Central memory CD8-positive, alpha-beta T cell (primary cell): Measurements from ENCODE around the gene PLEKHH3.
"Not testable (repeated sequence)": the region's sequence is repeated elsewhere in the genome, so short reads cannot be mapped to it uniquely, and the experiment has no call there.

Source experiments
- ATAC-seq: fragments of 150-1000 bp; cut with Tn5 transposase; replicated peaks from 2 replicates; pipeline ENCODE4 v1.10.0; 2022; ENCODE audit warnings: mild to moderate bottlenecking, moderate FRiP score, moderate number of reproducible peaks; ENCODE audit not compliant: poor library complexity, severe bottlenecking; ENCODE audit errors: extremely low read depth
- DNase-seq, 2 donors: peaks; one replicate each; pipeline ENCODE4 v3.0.0; 2021; ENCODE audit warnings: low spot score in 2 of 2
- H3K27ac Mint-ChIP-seq: one replicate; pipeline ENCODE4 v1.8.0; 2022; ENCODE audit warnings: low read depth, mild to moderate bottlenecking, moderate library complexity, mixed read lengths
- H3K27me3 Mint-ChIP-seq: one replicate; pipeline ENCODE4 v1.8.0; 2022; ENCODE audit warnings: mixed read lengths
- H3K36me3 Mint-ChIP-seq: one replicate; pipeline ENCODE4 v1.8.0; 2022; ENCODE audit warnings: mild to moderate bottlenecking, moderate library complexity, mixed read lengths; ENCODE audit not compliant: insufficient read depth
- H3K4me1 Mint-ChIP-seq: one replicate; pipeline ENCODE4 v1.8.0; 2022; ENCODE audit warnings: mixed read lengths
- H3K4me3 Mint-ChIP-seq: one replicate; pipeline ENCODE4 v1.8.0; 2022; ENCODE audit warnings: mild to moderate bottlenecking, moderate library complexity, mixed read lengths
- H3K9me3 Mint-ChIP-seq: one replicate; pipeline ENCODE4 v1.8.0; 2022; ENCODE audit warnings: mixed read lengths

Gene PLEKHH3

DNA sequence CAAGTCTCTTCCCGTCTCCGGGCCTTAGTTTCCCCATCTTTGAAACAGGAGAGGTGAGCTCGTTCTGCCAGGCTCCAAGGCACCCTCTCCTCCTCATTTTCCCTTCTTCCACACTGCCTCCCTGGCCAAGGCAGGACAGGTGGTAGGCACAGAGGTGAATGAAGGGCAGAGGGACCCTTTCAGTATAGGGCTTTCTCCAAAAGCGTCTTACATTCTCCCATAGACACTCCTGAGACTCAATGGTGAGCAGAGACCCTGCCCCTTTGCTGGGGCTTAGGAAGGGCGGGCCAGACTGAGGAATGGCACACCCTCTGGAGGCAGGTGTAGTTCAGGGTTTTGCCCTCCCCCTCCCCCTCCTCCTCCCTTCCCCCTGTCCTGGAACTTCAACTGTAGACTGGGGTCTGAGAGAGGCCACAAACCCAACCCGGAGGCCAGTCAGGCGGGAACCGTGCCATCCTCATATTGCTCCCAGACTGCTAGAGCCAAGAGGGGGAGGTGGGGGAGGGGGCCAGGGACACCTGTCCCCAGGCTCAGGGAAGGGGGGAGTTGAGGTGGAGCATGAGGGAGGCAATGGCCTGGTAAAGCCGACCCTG lies 1.9 kb downstream of the PLEKHH3 start:
- no peak for ATAC-seq
- H3K27ac Mint-ChIP-seq = no peak overlapping the region
- H3K27me3 Mint-ChIP-seq = peaks cover 39% of the 10 kb centered on the region
- peaks cover 50% of the 10 kb centered on the region for H3K4me1 Mint-ChIP-seq
- no peaks in the 10 kb centered on the region for H3K9me3 Mint-ChIP-seq
- no peak for DNase-seq
- peak overlapping the region; percentile 57 for H3K4me3 Mint-ChIP-seq
- H3K36me3 Mint-ChIP-seq = peaks cover 11% of the 10 kb centered on the region

DNA sequence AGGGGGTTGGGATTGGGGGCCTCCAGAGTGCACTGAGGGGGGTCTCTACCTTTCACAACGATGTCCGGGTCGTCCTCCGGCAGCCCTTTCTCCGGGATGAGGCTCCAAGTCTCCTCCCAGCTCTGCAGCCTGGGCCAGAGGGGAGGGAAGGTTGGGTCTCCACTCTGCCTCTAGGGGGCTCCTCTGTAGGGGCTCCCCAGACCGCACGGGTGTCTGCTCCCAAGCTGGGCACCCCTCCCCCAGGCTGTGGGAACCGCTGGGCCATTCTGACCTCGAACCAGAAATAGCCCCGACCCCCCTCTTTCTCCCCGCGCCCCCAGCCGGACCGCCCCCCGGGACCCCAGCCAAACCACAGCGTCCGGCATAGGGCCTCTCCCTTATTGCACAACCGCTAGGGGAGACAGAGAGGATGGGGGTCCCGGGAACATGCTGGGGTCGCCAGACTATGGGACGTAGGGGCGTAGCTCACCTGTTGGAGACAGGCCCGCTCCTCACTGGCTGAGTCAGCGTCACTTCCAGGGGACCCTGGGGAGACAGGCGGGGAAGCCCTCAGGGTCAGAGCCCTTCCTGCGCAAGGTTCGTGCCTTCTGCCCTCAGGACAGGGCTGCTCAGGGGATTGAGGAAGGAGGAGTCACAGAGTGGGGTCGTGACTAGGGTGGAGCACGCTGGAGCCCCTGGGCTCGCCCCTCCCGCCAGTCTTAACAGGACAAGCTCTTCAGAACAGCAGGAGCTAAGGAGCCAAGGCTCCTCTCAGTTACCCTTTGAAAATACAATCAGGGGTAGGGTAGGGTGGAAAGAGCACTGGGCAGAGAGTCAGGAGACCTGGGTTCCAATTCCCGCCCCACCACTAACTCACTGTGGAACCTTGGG lies 2.7 kb downstream of the PLEKHH3 start:
- H3K27me3 Mint-ChIP-seq = peaks cover 39% of the 10 kb centered on the region
- H3K36me3 Mint-ChIP-seq = peaks cover 11% of the 10 kb centered on the region
- peak overlapping the region; percentile 57 for H3K4me3 Mint-ChIP-seq
- DNase-seq (no peak), ATAC-seq (no peak)
- no peaks in the 10 kb centered on the region for H3K9me3 Mint-ChIP-seq
- H3K27ac Mint-ChIP-seq = no peak overlapping the region
- peaks cover 44% of the 10 kb centered on the region for H3K4me1 Mint-ChIP-seq

DNA sequence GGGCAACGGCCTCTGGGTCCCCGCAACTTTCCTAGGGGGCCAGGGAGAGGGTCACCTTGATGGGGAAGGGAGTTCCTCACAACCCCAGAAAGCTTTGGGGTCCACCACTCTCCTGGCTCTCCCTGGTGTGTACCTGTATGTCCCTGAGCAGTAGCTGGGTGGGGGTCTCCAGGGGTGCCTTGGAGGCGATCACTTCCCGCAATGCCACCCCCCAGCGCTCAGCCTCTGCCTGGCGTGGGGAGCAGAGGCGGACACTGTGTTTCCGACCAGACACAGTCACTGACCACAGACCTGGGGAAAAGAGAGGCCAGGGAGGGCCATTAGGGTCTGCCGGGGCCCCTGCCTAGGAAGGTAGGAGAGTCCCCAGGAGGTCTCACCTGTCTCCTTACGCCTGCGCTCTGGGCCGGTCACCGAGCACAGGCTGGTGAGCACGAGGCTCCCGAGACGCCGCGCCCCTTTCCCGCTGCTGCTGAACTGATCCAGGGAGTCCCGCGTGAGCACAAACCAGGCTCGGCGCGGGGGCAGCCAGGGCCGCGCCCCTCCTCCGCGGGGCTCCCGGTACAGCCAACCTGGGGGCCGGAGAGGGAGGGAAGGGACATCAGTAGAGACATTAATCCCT lies 3.4 kb downstream of the PLEKHH3 start:
- no peak overlapping the region for H3K4me3 Mint-ChIP-seq
- no peaks in the 10 kb centered on the region for H3K9me3 Mint-ChIP-seq
- peaks cover 8% of the 10 kb centered on the region for H3K36me3 Mint-ChIP-seq
- H3K27me3 Mint-ChIP-seq = peaks cover 39% of the 10 kb centered on the region
- H3K4me1 Mint-ChIP-seq = peaks cover 40% of the 10 kb centered on the region
- H3K27ac Mint-ChIP-seq = no peak overlapping the region
- ATAC-seq = no peak
- DNase-seq = no peak

DNA sequence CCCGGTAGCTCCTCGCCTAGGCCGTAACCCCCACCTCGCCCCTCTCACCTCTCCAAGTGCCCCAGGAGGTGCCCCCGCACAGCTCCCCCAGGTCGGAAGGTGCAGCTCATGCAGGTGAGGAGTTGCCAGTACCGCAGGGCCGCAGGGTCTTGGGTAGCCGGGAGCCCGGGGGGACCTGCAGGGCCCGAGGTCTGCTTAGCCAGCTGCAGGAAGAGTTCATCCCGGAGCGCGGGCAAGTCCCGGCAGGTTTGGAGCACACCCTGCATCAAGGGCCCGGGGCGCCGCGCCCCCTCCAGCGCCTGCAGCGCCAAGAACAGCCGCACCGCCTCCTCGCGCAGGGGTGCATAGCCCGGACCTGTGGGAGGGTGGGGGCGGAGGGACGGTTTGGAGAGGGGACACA lies 4.8 kb downstream of the PLEKHH3 start:
- DNase-seq (no peak), ATAC-seq (no peak)
- Mint-ChIP-seq H3K27ac (no peak overlapping the region), H3K9me3 (no peaks in the 10 kb centered on the region), H3K36me3 (peaks cover 5% of the 10 kb centered on the region), H3K4me1 (peaks cover 32% of the 10 kb centered on the region), H3K27me3 (peaks cover 36% of the 10 kb centered on the region), H3K4me3 (no peak overlapping the region)

DNA sequence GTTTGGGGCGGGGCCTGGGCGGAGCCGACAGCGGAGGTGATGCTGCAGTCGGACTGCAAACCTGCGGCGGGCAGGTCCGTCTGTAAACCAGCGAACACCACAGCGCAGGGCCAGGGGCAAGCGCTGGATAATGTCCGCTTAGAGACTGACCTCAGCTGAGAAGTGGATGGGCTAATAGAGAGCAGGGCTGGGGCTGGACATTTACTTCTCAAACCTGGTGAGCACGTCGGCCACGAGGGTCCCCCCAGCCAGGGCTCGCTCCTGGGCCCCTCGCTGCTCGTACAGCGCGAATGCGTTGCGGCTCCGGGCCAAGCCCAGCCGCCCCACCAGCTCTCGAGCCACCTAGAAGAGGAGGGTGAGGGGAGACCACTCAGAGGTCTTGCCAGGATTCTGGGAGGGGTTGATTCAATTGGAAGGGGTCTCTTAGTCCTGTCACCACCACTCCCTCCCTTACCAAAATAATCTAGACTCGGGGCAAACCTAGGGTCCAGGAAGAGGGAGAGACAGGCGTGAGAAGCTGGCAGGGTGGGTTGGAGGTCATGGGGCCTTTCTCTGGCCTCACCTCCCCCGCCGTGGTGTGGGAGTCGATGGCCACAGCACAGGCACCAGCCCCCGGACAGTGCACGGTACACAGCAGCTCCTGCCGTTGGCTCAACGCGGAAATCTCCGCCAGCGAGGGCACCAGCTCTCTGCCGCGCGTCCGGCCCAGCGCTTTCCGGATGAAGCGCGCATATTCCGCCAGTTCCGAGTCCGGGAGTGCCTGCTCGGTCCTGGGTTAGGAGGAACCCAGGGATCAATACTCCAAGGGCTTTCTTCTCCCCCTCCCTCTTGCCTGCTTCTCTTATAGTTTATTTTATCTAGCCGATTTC lies 5.8 kb downstream of the PLEKHH3 start:
- peak overlapping the region; percentile 77 for H3K4me3 Mint-ChIP-seq
- peaks cover 6% of the 10 kb centered on the region for H3K36me3 Mint-ChIP-seq
- no peak for DNase-seq
- no peak overlapping the region for H3K27ac Mint-ChIP-seq
- no peaks in the 10 kb centered on the region for H3K9me3 Mint-ChIP-seq
- H3K27me3 Mint-ChIP-seq = peaks cover 26% of the 10 kb centered on the region
- no peak for ATAC-seq
- peaks cover 28% of the 10 kb centered on the region for H3K4me1 Mint-ChIP-seq

DNA sequence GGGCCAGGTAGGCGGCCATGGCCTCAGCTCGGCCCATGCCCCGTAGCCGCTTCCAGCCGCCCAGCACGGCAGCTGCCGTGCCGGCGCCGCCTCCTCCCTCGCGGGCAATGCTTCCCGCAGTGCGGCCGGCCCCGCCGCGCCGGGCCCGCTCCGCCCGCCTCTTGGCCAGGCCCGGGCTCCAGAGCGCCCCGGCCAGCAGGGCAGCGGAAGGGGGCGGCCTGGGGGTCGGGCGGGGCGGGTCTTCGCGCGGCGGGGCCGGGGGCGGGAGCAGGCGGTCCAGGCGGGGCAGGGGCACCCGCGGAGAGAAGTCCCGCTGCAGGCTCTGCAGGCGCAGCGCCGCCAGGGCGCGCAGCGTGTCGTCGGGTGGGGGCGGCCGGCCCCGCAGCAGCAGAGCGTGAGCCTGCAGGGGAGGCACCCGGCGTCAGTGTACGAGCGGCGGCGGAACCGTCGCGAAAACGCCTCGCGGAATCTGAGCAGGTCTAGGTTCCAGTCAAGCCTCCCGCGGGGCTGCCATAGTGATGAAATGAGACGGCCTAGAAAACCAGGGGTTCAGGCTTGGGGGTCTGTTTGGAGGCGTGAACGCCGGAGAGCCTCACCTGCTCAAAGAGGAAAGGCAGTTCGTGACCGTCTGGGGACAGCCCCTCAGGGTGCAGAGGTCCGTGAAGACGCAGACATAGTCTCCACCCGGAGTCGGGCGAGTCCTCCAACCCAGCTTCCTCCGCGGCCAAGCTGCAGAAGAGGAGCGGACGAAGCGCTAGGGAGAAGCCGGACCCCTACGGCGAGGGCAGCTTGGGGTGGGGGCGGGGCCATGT lies 6.6 kb downstream of the PLEKHH3 start:
- H3K9me3 Mint-ChIP-seq = no peaks in the 10 kb centered on the region
- H3K27ac Mint-ChIP-seq = no peak overlapping the region
- H3K4me3 Mint-ChIP-seq = peak overlapping the region; percentile 77
- peaks cover 28% of the 10 kb centered on the region for H3K4me1 Mint-ChIP-seq
- no peak for DNase-seq
- peaks cover 9% of the 10 kb centered on the region for H3K36me3 Mint-ChIP-seq
- peak; percentile 83 for ATAC-seq
- H3K27me3 Mint-ChIP-seq = peaks cover 25% of the 10 kb centered on the region

DNA sequence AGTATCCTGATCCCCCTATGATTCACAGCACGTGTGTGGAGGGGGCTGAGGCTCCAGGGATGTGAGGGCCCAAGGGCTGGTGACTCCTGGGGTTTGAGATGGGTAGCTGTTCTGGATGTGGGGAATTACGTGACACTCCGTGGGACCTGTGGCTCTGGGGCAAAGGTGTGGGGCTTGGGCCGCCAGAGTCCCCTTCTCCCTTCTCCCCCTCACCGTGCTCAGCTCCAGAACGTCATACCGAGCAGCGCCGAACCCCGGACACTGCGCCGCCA lies 7.2 kb downstream of the PLEKHH3 start:
- peak overlapping the region; percentile 49 for H3K4me3 Mint-ChIP-seq
- H3K27me3 Mint-ChIP-seq = peaks cover 20% of the 10 kb centered on the region
- H3K27ac Mint-ChIP-seq = no peak overlapping the region
- peaks cover 9% of the 10 kb centered on the region for H3K36me3 Mint-ChIP-seq
- peaks cover 23% of the 10 kb centered on the region for H3K4me1 Mint-ChIP-seq
- ATAC-seq = no peak
- H3K9me3 Mint-ChIP-seq = no peaks in the 10 kb centered on the region
- no peak for DNase-seq

DNA sequence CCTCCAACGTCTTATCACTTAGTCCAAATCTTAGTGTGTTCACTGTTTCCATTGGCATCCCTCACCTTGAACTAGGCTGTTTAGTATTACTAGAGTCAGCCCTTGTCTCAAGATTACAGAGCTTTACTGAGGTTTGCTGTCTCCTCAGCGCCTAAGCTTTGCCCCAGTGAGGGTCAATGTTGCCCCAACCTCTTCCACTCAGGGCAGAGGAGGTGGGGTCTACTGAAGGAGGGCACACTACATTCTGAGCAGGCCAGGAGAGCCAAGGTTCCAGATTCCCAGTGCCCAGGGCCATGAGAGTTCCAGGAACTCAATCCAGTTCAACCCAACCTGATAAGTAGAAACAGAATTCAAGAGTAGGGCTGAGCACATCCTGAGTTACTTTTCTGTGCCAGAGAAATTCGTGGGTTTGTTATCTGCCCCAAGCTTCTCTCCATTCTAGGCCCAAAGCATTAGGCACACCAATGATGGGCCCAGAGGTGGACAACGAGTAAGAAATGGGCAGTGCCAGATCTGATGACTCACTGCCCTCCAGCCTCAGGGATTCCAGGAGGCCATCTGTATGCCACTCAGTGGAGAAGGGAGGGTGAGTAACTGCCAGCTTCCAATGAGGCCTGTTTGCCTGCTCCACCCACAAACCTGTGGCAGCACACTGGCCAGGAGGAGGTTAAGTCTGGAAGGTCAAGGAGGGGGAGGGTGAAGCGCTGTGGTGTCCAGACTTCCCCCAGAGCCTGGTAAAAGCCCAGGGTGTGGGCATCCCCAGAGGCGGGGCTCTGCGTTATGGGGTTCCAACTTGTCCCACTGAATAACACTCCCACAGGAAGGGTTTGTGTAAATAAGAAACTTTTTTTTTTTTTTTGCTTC lies 9.5 kb downstream of the PLEKHH3 start:
- H3K4me3 Mint-ChIP-seq = no peak overlapping the region
- ATAC-seq (no peak), DNase-seq (no peak)
- peaks cover 11% of the 10 kb centered on the region for H3K27me3 Mint-ChIP-seq
- peaks cover 15% of the 10 kb centered on the region for H3K4me1 Mint-ChIP-seq
- H3K36me3 Mint-ChIP-seq = peaks cover 9% of the 10 kb centered on the region
- no peak overlapping the region for H3K27ac Mint-ChIP-seq
- no peaks in the 10 kb centered on the region for H3K9me3 Mint-ChIP-seq

DNA sequence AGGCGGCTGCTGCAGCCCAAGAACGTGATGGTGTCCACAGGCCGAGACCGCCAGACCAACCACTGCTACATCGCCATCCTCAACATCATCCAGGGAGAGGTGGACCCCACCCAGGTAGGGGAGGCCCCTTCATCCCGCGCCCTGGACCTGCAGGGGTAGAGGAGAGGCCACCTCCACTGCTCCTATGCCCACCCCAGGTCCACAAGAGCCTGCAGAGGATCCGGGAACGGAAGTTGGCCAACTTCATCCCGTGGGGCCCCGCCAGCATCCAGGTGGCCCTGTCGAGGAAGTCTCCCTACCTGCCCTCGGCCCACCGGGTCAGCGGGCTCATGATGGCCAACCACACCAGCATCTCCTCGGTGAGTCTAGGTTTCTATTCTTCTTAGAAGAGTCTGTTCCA lies 10.7 kb downstream of the PLEKHH3 start:
- H3K27ac Mint-ChIP-seq, H3K4me3 Mint-ChIP-seq, ATAC-seq, H3K4me1 Mint-ChIP-seq, DNase-seq, H3K36me3 Mint-ChIP-seq, H3K27me3 Mint-ChIP-seq, H3K9me3 Mint-ChIP-seq: not testable (repeated sequence)

DNA sequence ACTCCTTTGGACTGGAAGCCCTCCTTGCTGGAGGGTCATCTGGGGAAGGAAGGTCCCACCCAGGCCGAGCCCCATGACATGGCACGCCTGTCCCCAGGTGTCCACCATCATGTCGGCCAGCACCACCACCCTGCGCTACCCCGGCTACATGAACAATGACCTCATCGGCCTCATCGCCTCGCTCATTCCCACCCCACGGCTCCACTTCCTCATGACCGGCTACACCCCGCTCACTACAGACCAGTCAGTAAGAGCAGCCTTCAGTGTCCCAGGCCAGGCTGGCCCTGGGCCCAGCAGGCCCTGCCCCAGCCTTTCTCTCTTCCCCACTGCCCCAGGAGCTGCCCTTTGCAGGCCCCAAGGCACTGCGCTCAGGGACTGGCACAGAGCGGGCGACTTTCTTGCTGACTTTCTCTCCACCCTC lies 11.2 kb downstream of the PLEKHH3 start:
- Mint-ChIP-seq H3K27ac (no peak overlapping the region), H3K36me3 (peaks cover 8% of the 10 kb centered on the region), H3K4me1 (peaks cover 5% of the 10 kb centered on the region), H3K4me3 (no peak overlapping the region), H3K9me3 (no peaks in the 10 kb centered on the region), H3K27me3 (no peaks in the 10 kb centered on the region)
- DNase-seq (no peak), ATAC-seq (no peak)

DNA sequence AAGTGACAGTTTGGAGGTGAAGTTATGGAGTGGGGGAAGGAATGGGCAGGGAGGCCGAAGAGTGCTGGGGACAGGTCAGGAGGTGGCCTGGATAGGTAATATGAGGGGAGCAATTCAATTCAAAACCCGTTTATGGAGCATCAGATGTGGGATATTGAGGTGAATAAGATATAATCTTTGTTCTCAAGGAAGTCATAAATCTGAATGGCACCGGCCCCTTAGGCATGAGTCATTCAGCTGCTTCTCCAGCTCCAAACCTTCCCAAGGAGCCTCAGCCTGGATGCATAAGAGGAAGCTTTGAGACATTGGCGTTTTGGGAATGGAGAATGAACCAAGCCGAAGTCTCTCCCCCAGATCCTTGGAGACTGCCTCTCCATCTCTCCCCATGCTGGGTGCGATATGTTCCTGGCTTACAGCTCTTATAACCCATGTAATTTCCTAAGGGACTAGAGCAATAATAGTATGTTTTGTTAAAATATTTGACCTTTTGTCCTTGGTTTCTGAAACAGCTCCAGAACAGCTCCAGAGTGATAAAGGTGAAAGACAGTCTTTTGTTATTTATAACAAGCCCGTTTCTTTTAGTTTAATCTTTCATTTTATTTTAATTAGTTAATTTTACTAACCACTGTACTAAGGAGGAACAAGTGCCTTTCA lies 16.0 kb downstream of the PLEKHH3 start:
- H3K4me3 Mint-ChIP-seq = no peak overlapping the region
- H3K36me3 Mint-ChIP-seq = peaks cover 5% of the 10 kb centered on the region
- H3K27me3 Mint-ChIP-seq = no peaks in the 10 kb centered on the region
- H3K27ac Mint-ChIP-seq = no peak overlapping the region
- ATAC-seq (no peak), DNase-seq (no peak)
- no peaks in the 10 kb centered on the region for H3K9me3 Mint-ChIP-seq
- peaks cover 17% of the 10 kb centered on the region for H3K4me1 Mint-ChIP-seq
